ENCODE results near the gene ANGPTL4. TPM values are rescaled to one million over a fixed set of nuclear protein-coding genes. Genes with fewer than 3 reads are reported as not detected.
"Not testable (repeated sequence)": the region's sequence is repeated elsewhere in the genome, so short reads cannot be mapped to it uniquely, and the experiment has no call there.

The ANGPTL4 gene
- total RNA-seq, 1 donor from 2014 or later: 22.4 TPM

DNA sequence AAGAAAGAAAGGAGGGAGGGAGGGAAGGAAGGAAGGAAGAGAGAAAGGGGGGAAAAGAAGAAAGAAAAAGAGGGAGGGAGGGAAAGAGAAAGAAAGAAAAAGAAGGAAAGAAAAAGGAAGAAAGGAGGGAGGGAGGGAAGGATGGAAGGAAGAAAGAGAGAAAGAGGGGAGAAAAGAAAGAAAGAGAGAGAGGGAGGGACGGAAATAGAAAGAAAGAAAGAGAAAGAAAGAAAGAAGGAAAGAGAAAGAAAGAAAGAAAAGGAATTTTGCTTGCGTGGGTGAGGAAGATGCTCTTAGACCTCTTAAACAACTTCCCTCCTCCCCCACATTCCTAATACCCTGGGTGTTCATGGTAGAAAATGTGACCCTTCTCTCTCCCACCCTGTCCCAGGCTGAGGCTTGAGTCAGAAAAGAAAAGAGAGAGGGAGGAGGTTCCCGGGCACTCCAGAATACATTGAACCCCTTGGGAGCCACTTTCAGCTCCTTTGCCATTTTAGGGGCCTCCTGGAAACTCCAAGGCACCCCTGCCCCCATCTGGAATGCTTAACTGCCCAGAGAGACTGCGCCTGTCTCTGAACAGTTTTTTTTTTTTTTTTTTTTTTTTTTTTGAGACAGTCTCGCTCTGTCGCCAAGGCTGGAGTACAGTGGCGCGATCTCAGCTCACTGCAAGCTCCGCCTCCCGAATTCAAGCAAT is 11.7 kb upstream of the ANGPTL4 start:
- DNase-seq (ENCODE audit: low read depth): no peak
- Histone ChIP-seq H3K27me3 (ENCODE audit: control insufficient read depth, insufficient read depth, low read length) (no peaks in the 10 kb centered on the region), H3K4me3 (ENCODE audit: low read depth, low read length) (no peak overlapping the region)

DNA sequence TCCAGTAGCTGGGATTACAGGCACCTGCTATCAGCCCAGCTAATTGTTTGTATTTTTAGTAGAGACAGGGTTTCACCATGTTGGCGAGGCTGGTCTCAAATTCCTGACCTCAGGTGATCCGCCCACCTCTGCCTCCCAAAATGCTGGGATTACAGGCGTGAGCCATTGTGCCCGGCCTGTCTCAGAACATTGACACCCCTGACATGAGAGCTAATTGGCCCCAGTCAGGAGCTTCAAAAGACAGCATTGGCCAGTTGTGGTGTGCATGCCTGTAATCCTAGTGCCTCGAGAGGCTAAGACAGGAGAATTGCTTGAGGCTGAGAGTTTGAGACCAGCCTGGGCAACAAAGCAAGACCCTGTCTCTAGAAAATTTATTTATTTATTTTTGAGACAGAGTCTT is 11.1 kb upstream of the ANGPTL4 start:
- H3K36me3 ChIP-seq (ENCODE audit: control insufficient read depth, insufficient read depth, low read length); H3K4me3 ChIP-seq (ENCODE audit: low read depth, low read length); H3K27me3 ChIP-seq (ENCODE audit: control insufficient read depth, insufficient read depth, low read length); DNase-seq (ENCODE audit: low read depth): not testable (repeated sequence)

More for the DNA sequence above, 11.7 kb upstream of the ANGPTL4 start:
- no peaks in the 10 kb centered on the region for H3K36me3 ChIP-seq (ENCODE audit: control insufficient read depth, insufficient read depth, low read length)
- no peak for TF ChIP-seq CTCF (IDR thresholded peaks at IDR 0.05; ENCODE audit: insufficient read depth, low read length, poor library complexity, severe bottlenecking)

GRCh38 chr19:8355631-8356402 is 8.1 kb upstream of the ANGPTL4 start:
- Histone ChIP-seq H3K36me3 (ENCODE audit: control insufficient read depth, insufficient read depth, low read length) (no peaks in the 10 kb centered on the region), H3K27me3 (ENCODE audit: control insufficient read depth, insufficient read depth, low read length) (no peaks in the 10 kb centered on the region), H3K4me3 (ENCODE audit: low read depth, low read length) (no peak overlapping the region)
- peak; percentile 7 for TF ChIP-seq CTCF (IDR thresholded peaks at IDR 0.05; ENCODE audit: insufficient read depth, low read length, poor library complexity, severe bottlenecking)
- DNase-seq (ENCODE audit: low read depth): peak; percentile 96

GRCh38 chr19:8357007-8357521 is 6.9 kb upstream of the ANGPTL4 start:
- no peak for TF ChIP-seq CTCF (IDR thresholded peaks at IDR 0.05; ENCODE audit: insufficient read depth, low read length, poor library complexity, severe bottlenecking)
- no peak overlapping the region for H3K4me3 ChIP-seq (ENCODE audit: low read depth, low read length)
- no peaks in the 10 kb centered on the region for H3K36me3 ChIP-seq (ENCODE audit: control insufficient read depth, insufficient read depth, low read length)
- DNase-seq (ENCODE audit: low read depth): no peak
- no peaks in the 10 kb centered on the region for H3K27me3 ChIP-seq (ENCODE audit: control insufficient read depth, insufficient read depth, low read length)

GRCh38 chr19:8358948-8359347 is 5.0 kb upstream of the ANGPTL4 start:
- no peak for TF ChIP-seq CTCF (IDR thresholded peaks at IDR 0.05; ENCODE audit: insufficient read depth, low read length, poor library complexity, severe bottlenecking)

GRCh38 chr19:8360196-8360595 is 3.8 kb upstream of the ANGPTL4 start:
- DNase-seq (ENCODE audit: low read depth): no peak
- Histone ChIP-seq H3K27me3 (ENCODE audit: control insufficient read depth, insufficient read depth, low read length) (no peaks in the 10 kb centered on the region), H3K36me3 (ENCODE audit: control insufficient read depth, insufficient read depth, low read length) (no peaks in the 10 kb centered on the region), H3K4me3 (ENCODE audit: low read depth, low read length) (no peak overlapping the region)
- no peak for TF ChIP-seq CTCF (IDR thresholded peaks at IDR 0.05; ENCODE audit: insufficient read depth, low read length, poor library complexity, severe bottlenecking)

More at GRCh38 chr19:8358948-8359347, 5.0 kb upstream of the ANGPTL4 start:
- no peak for DNase-seq (ENCODE audit: low read depth)
- Histone ChIP-seq H3K36me3 (ENCODE audit: control insufficient read depth, insufficient read depth, low read length) (no peaks in the 10 kb centered on the region), H3K4me3 (ENCODE audit: low read depth, low read length) (no peak overlapping the region), H3K27me3 (ENCODE audit: control insufficient read depth, insufficient read depth, low read length) (no peaks in the 10 kb centered on the region)
